Spleen (tissue), 7 donors: ENCODE measurements around the gene KCNJ9.

Source experiments
- CTCF ChIP-seq, 11 experiments: fragments of 200-600 bp in 7 of 11; fragments of 450-650 bp in 4 of 11; sonication (generic) in 4 of 11; IDR thresholded peaks in 8 of 11; conservative IDR thresholded peaks in 3 of 11; 1 replicate in 7 of 11; 2 replicates in 4 of 11; pipeline versions ENCODE4 v1.4.0 to v1.8.0; 2016 to 2021; ENCODE audit warnings: antibody characterized with exemption in 11 of 11, inconsistent platforms in 4 of 11, mild to moderate bottlenecking in 1 of 11
- POLR2A ChIP-seq, 3 donors: fragments of 450-650 bp; IDR thresholded peaks; one replicate each; pipeline ENCODE4 v1.5.1; 2017; ENCODE audit warnings: antibody characterized with exemption in 3 of 3, mild to moderate bottlenecking in 1 of 3
- donor health status: DM: no; HTN: no; CAD: no; lungs with moderate emphysema.
- donor health status: DM: no; HTN: no; CAD: no.
- donor health status: DM: no; HTN: no; CAD: no.

GRCh38 chr1:160109686-160110085 lies 28.3 kb downstream of the KCNJ9 start:
- TF ChIP-seq CTCF (IDR thresholded peaks at IDR 0.05 in 8 of 11, conservative IDR thresholded peaks at IDR 0.05 in 3 of 11) (no peak), POLR2A (IDR thresholded peaks at IDR 0.05) (no peak)
